NCI-H1048 (cell line): ENCODE measurements around the gene ATF7.
A peak's percentile ranks its signal among the peaks of the same experiment; 100 is the strongest.

Experiments used
- DNase-seq: peaks from one replicate; lab custom pipeline; 2025; lab: John Stamatoyannopoulos, UW

ATF7 gene

DNA sequence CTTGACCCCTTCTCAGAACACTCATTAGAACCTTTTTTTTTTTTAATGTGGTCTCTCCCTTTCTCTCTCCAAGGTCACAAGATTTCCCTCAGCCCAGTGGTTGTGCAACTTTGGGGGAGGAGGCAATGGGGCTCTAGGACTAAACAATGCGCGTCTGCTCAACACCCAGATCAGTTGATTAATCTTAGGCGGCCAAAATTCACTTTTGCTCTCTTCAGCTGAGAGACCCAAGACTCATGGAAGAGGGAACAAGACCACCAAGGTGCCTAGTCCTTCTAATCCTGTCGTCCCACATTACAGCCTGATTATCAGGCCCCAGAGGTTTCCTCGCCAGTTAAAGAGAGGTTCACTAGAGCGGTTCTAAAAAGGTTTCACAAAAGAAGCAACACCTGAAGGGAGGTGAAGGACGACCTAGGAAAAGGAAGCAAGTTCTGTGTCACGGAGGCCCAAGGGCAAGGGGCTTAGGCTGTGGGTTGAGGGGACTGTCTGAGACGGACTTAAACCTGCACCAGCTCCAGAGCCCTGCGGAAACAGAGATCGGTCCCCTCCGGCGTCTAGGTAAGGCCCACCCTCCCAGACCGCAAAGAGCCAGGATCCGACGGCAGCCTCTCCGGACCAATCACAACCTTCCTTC lies 125.9 kb downstream of the ATF7 start:
- DNase-seq = no peak

DNA sequence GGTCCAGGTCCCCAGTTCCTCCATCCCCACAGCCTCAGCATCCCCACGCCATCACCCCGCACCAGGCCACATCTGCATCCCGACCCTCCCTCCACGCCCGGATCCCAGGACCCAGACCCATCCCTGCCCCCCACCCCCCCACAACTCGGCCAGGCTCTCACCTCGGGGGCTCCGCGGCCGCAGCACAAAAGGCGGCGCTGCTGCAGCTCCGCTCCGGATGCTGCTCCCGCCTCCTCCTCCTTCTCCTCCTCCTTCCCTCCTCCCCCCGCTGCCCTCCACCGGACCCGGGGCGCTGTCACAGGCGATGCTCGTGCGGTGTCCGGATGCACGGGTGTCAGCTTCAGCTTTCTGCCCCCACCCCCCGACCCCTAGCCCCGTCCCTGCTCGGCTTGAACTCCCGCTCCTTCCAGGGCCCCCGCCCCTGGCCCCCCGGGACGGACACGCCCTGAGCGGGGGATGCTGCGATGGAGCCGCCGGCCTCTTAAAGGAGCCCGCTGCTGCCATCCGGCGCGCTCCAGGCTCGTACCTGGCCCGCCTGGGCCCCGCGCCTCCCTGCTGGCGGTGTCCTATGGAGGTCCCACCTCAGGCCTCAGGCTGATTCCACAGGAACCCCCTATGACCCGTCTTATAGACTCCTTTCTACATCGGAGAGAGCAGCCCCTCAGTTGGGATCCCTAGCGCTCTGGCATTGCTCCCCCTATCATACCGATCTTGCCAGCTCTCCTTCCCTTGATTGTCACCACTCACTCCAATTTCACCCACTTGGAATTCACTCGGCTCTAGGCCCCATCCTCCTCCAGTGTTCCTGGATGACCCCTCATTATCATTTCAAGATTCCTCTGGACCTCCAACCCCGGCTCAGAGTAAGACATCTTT lies 126.7 kb downstream of the ATF7 start, which contains the start of gene MAP3K12:
Gene MAP3K12, minus strand, starts transcription at position 193 of the 876 bp plus-strand sequence. CDS start 12,067 bp downstream, outside the sequence.
- DNase-seq = no peak

DNA sequence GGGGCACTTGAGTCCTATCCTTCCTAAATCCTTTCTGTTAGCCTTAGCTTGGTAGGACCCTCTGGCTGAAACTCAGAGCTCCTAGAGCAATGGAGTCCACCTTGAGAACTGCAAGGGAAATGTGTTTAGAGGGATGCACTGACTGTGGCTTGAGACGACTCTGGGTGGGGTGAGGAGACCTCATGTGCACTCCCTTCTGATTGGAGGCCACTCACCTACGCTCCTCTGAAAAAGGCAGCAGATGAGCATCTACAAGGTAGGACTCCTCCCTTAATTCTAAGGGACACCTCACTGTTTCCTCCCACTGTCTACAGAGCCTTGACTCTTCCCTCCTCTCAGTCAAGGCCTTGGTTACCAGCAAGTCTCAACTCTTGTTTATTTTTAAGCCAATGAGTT lies 127.9 kb downstream of the ATF7 start:
- no peak for DNase-seq

DNA sequence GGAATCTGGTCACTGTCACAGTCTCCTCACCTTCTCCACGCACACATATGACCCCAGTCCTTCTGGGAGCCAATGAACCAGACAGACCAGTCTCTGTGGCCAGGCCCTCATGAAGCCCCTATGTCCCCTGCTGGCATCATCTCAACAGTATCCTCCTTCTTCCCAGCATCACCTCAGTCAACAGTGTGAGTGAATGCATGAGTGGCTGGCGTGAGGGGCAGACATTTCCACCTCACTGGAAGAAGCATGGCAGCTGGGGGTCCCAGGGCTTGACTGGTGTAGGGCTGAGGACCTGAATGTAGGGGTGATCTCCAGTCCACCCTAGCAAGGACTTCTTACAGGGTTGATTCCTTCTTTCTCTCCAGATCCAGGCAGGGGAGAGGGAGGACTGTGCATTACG lies 128.7 kb downstream of the ATF7 start:
- no peak for DNase-seq

DNA sequence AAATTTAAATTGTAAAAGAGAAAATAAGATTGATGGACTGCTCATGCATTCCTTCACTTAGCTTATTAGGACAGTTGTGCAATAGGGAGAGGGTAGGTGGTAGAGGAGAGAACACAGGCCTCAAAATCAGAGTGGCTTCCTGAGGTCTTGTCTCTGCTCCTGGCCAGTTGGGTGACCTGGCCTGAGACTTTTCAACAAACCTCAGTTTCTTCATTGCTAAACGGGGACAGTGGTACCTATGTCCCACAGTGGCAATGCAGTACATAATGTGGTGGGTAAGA lies 129.5 kb downstream of the ATF7 start:
- no peak for DNase-seq

DNA sequence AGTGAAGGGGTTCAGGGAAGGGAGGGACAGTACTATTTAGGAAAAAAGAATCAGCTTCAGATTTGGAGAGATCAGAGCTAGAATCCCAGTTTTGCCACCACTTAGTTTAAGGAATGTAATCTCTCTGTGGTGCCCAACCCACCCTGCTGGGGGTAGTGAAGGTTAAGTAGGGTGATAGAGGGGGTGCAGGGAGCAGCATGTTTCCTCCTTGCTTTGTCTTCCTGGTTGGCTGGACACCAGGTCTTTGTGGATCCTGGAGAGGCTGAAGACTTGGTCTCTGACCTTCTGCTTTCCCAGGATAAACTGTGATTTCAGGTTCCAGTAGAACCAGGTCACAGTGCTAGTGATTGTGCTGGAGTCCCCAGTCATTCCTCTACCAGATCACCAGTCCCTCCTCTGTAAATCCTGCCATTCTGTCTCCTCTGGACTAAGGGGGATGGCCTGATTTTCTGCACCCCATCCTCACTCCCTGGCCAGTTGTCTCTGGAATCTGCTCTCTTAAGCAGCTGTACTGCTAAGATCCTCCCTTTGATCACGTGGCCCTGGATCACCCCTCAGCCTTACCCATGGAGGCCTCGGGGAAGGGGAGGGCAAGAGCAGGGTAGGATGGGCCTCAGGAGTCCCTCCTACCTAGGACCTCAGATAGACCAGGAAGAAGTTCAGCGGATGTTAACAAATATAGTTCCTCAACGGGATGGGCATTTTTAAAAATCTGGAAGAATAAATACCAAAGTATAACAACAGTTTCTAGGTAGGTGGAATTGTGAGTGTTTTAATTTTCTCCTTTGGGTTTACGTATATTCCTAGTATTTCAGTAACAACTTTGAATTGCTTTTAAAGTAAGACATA lies 130.1 kb downstream of the ATF7 start:
- DNase-seq = no peak

DNA sequence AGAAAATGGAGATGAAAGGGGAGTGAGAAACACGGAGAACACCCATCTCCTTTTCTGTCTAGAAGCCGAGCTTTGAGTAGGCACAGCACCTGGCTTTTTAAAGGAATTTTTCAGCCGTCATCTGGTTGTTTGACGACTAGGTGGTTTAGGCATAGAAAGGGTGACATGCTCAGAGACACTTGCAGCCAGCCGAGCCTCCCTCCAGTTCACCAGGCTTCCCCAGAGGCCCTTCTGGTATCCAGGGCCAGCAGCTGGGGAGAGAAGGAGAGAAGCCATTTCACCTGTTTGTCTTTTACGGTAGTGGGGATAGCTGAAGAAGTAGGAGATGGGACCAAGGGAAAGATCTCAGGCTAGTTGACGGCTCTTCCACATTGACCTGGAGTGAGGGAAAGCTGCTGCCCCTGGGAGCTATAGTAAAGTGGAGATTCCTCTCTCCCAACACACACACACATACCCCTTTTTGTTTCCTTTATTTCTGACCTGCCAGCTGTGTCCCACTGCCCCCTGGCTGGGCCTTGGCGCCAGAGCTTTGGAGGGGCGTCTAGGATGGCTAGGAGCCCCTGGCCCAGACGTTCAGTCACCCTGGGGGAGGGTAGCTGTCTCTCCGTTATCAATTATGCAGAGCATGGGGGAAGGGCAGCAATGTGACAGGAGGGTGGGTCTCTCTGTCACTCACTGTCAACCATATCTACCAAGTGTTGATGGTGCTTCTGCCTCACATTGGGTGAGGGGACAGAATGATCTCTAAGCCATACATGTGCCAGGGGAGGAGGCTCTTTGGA lies 132.4 kb downstream of the ATF7 start:
- DNase-seq = no peak

DNA sequence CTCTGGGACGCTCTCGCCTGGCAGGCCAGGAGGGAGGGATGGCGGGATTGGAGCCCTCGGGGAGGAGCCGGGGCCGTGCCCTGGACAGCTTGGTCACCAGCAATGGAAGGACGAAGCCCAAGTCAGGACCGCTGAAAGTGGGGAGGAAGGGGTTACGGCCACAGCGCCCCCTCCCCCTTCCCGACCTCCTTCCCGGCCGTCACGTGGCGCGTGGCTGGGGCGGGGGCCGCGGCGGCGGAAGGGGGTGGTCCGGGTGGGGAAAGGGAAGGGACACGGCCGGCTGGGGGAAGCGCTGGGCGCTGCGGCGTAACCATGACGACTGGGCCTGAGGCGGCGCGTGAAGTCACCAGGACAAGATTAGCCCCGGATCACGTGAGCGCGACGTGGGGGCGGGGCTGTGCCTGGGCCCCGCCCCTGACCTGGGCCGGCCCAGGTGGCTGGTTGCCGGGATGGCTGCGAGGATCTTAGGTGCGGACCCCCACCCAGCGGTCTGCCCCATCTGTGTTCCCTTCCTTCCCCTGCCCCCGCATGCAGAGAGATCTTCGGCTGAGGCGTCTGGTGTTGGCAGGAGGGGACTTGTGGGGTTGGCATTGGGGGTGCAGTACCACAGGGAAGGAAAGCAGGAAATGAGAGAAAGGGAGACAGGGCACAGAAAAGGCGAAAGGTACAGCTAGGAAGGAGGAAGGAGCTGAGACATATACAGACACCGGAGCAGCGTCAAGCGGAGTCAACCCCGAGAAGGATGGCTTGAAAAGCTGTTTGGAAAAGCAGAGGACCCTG lies 133.2 kb downstream of the ATF7 start:
- DNase-seq = peak; percentile 68

DNA sequence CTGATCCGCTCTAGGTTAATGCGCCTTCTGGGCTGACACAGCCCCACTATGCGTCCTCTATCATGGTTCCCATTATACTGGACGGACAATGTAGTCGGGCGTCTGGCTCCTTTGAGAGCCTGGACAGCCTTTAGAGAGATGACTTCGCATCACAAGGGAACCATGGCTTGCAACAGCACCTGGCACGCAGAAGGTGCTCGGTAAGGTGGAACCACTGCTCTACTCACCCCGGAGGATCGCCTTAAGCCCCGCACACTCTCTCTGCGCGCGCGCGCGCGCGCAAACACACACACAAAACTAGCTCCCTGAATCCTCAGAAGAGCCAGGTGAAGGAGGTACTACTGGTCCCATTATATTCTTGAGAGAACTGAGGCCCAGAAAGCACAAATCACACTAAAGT lies 134.0 kb downstream of the ATF7 start:
- no peak for DNase-seq

DNA sequence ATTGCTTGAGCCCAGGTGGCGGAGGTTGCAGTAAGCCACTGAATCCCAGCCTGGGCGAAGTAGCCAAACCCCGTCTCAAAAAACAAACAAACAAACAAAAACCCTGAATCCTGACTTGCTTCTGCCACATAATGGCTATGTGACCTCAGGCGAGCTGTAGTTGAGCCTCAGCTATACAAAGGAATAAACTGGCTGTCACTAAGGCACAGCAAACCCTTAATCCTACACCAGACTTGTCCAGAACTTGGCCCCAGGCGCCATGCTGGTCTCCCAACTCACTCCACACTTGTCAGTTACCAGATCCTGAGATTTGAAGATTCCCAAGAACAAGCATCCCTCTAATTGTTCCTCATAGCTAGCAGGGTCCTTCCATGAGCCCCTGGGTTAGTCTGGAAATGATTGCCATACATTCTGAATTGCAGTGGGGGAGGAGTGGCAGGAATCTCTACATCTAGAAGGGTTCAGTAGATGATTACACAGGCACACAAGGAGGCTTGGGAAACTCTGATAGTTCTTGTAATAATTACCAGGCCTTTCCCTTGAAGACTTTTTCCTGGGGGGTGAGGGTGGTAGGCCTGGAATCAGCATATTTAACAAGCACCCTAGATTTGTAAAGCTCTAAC lies 136.8 kb downstream of the ATF7 start:
- no peak for DNase-seq

DNA sequence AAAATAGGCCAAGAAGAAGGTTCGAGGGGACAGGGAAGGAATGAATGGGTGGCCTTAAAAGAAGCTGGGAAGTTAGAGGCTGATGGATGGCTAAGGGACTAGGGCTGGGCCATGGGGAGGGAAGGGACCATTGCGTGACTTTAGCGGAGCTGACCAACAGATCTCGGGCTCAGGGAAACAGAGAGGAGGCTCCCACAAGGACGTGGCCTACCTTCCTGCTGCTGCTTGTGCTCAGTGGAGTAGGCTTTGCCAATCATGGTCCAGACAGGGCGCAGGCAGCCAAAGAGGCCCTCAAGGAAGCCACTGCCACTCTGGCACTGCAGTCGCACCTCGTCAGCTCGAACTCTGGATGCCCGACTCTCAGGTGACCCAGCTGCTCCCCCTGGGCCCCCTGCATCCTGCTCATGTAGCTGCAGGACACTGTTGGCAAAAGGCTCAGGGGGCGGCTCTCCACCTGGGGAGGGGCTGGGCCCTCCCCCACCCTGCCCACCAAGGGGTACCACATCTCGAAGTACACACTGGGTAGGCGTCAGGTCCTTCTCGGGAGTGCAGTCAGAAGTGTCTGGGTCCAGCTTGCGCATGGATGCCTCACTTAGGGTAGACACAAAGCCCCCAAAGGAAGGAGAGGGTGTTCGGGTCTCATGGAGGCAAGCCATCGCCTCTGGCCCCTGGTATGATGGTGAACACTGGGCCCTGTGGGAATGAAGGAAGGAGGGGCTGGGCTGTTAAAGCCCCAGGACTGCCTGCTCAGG lies 139.3 kb downstream of the ATF7 start:
- no peak for DNase-seq

DNA sequence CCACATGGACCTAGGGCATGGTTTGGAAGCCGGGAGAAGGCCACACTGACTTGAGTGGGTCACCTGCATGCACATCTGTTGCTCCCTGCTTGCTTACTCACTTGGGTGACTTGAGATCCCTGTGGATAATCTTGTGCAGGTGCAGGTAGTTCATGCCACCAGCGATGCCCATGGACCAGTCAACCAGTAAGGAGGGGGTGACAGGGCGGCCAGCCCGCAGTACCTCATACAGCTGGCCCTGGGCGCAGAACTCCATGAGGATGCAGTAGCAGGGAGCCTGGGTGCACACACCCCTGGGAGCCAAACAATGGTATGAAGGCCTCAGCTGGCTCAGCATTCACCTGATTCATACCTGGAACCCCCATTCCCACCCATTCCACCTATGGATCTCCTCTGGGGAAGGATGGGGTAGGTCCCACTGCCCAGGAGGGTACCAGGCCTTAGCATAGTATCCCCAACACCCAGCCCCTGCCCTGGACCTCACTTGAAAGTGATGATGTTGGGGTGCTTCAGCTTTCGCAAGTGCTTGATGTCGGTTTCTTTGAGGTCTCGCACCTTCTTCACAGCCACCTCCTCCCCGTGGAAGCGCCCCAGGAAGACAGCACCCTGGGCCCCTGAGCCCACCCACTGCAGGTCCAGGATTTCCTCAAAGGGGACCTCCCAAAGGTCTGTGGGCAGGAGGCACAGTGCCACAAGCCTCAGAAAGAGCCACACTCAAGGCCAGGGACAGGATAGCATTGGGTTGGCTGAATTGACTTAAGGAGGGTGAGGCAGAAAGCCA lies 140.0 kb downstream of the ATF7 start:
- no peak for DNase-seq

DNA sequence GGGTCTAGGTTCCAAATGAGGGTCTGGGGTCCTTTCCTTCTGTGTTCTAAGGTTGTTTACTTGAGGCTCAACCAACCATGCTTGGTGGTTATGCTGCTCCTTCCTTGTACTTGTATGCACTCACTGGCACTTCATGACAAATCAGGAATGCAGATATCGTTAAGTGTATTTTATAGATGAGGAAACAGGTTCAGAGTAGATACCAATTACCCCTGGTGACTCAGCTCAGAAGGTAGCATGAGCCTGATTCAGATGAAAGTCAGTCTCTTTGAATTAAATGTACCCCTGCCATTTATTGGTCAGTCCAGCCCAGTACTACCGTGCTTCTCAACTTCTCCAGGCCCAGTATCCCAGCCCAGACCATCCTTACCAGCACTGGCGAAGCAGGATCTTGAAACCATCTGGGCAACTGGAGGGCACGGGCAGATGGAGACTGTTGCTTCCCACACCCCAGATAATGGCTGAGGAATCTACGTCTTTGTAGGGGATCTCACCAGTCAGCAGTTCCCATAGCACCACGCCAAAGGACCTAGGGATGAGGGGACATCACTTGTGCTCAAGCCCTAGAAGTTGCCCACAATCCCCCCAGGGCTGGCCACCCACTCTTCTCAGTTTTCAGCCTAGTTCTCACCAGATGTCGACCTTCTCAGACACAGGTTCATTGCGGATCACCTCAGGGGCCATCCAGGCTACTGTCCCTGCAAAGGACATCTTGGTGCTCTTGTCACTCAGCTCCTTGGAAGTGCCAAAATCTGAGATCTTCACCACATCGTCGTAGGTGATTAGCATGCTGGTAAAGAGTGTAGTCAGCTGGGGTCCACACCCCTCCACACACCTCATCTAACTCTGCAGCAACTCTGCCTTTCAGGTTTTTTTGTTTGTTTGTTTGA lies 141.3 kb downstream of the ATF7 start:
- DNase-seq = no peak

DNA sequence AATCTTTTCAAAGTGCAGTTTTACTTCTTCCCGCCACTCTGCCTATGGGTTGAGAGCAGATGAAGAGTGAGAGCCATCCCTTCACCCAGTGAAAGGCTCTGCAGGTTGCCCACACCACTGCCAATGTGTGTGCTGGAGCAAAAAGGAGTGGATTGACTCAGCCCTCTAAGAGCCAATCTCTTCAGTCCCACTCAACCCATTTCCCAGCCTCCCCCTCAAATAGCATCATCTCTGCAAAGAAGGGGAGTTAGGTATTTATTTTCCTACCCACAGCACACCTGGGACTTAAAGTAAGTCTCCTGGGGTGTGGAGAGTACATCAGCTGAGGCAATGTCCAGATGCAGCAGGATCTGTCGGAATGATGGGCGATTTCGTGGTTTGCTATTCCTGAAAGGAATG lies 142.2 kb downstream of the ATF7 start:
- no peak for DNase-seq

DNA sequence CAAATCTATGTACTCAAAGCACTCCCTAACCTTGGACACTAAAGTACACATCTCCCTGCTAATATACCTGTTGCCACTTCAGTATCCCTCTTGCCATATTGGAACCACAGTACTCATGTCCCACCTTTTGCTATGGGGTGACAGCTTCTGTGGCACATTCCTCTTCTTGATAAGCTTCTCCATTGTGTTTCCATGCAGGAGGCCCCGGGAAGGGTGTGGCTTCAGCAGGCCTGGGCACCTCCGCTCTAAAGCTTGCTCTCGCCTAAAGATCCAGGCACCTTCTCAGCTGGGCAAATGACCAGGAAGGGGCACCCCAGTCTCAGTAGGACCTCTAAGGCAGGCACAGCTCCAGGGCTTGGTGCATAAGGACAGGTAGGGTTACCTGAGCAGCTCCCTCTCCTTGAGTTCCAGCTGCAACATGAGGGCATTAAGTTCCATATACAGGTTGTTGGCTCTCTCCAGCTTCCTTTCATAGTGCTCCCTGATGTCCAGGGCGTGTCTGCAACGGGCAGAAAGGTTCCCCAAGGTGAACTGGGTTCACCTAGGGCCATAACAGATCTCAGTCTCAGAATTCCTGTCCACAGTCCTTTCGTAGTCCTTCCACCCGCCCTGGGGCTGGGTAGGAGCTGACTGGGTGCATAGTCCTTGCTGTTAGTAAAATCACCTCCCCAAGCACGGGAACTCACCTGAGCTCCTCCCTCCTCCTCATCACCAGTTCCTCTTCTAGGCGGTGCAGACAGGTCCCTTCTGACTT lies 142.8 kb downstream of the ATF7 start:
- no peak for DNase-seq

DNA sequence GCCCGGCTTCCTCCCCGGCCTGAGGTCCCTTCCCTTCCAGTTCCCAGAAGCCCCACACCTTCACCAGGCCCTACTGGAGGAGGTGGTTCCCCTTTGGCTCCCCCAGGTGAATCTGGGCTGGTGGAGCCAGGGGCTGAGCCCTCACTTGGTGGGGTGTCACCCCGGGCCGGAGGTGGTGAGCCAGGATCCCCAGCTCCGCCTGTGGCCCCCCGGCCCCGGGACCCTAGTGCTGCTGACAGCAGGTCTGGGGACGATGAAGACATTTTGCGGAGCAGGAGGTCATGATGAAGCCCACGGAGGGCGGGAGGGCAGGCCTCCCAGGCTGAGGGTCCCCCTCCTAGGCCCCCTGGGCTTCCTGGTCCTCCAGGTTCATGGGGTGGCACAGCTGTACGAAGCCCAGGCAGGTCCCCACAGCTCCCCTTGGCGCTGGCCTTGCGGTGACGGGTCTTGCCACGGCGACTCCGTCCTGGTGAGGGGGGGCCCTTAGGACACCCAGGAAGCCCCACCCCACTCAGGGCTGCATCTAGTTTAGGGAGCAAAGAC lies 143.5 kb downstream of the ATF7 start:
- no peak for DNase-seq

DNA sequence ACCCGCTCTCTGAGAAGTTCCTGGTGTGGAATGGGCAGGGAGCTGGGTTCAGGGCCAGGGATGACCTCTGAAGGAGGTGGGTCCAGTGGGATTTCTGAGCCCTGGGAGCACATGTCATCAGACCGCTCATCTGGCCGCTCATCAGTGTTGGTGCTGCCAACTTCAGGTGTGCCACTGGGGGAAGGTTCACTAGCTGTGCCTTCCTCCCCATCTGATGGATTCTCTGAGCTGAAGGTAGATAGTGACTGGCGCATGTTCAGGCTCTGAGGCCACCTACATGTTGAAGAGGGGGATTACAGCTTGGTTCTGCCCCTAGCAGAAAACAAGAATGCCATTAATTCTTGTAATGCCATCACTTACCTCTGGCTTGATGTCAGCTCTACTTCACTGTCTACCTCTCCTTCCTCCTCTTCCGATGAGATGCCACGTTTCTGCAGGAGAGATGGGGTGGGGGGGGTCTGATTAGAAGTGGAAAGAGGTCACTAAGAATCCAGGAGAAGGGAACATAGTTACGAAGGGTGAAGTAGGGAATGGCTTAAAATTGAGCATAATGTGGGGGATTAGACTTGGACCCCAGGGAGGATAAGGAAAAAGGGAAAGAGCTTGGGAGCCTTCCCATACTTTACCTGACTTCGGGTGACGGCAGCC lies 144.1 kb downstream of the ATF7 start:
- no peak for DNase-seq
